OCI-LY1 (cell line): ENCODE measurements around the gene ATP11B.

Experiments used
- H2AFZ ChIP-seq: fragments of 200-600 bp; sonication (generic), shearing (Covaris generic); 2 replicates; pipeline ENCODE4 v1.6.0; 2014; ENCODE audit warnings: antibody characterized with exemption, mild to moderate bottlenecking, low read length
- H3F3A ChIP-seq: fragments of 200-600 bp; sonication (generic), shearing (Covaris generic); 2 replicates; pipeline ENCODE4 v1.6.0; 2014; ENCODE audit warnings: mild to moderate bottlenecking, antibody characterized with exemption, low read length, moderate library complexity; ENCODE audit not compliant: insufficient read depth
- H3K27ac ChIP-seq: fragments of 200-600 bp; sonication (generic); 2 replicates; pipeline ENCODE4 v1.5.1; 2014; ENCODE audit warnings: low read length, mixed run types, mild to moderate bottlenecking, low read depth; ENCODE audit not compliant: poor library complexity, severe bottlenecking
- H3K27me3 ChIP-seq: fragments of 200-600 bp; sonication (generic); 2 replicates; pipeline ENCODE4 v1.6.0; 2014; ENCODE audit warnings: antibody characterized with exemption, mild to moderate bottlenecking, low read length, moderate library complexity; ENCODE audit not compliant: insufficient read depth
- H3K36me3 ChIP-seq: fragments of 200-600 bp; sonication (generic); 2 replicates; pipeline ENCODE4 v1.6.1; 2014; ENCODE audit warnings: mild to moderate bottlenecking, antibody characterized with exemption, low read length, moderate library complexity, mixed read lengths; ENCODE audit not compliant: insufficient read depth
- H3K4me1 ChIP-seq: fragments of 200-600 bp; sonication (generic); 2 replicates; pipeline ENCODE4 v1.5.1; 2014; ENCODE audit warnings: mild to moderate bottlenecking, low read length, moderate library complexity; ENCODE audit not compliant: insufficient read depth, severe bottlenecking
- H3K4me2 ChIP-seq: fragments of 200-600 bp; sonication (generic), shearing (Covaris generic); 2 replicates; pipeline ENCODE4 v1.6.1; 2014; ENCODE audit warnings: low read length
- H3K4me3 ChIP-seq: fragments of 200-600 bp; sonication (generic); 2 replicates; pipeline ENCODE4 v1.5.1; 2014; ENCODE audit warnings: low read length, low read depth, mild to moderate bottlenecking, mixed read lengths; ENCODE audit not compliant: poor library complexity, severe bottlenecking
- H3K79me2 ChIP-seq: fragments of 200-600 bp; shearing (Covaris generic); 2 replicates; pipeline ENCODE4 v1.6.1; 2016; ENCODE audit warnings: mixed run types, low read length, mixed read lengths; ENCODE audit not compliant: insufficient read depth
- H3K9ac ChIP-seq: fragments of 200-600 bp; sonication (generic), shearing (Covaris generic); 2 replicates; pipeline ENCODE4 v1.6.1; 2014; ENCODE audit warnings: mild to moderate bottlenecking, low read length, mixed read lengths
- H3K9me2 ChIP-seq: fragments of 200-600 bp; sonication (generic), shearing (Covaris generic); 2 replicates; pipeline ENCODE4 v1.6.1; 2014; ENCODE audit warnings: low read depth, mild to moderate bottlenecking, low read length, mixed read lengths
- H3K9me3 ChIP-seq: fragments of 200-600 bp; shearing (Covaris generic); 2 replicates; pipeline ENCODE4 v1.6.1; 2014; ENCODE audit warnings: low read length, mixed read lengths
- H4K20me1 ChIP-seq: fragments of 200-600 bp; sonication (generic), shearing (Covaris generic); 2 replicates; pipeline ENCODE4 v1.6.0; 2016; ENCODE audit warnings: mild to moderate bottlenecking, low read length; ENCODE audit not compliant: insufficient read depth
- CTCF ChIP-seq: fragments of 200-600 bp; sonication (generic), shearing (Covaris generic); IDR thresholded peaks from 2 replicates; pipeline ENCODE4 v1.5.1; 2017; ENCODE audit warnings: mild to moderate bottlenecking, antibody characterized with exemption, low read length, moderate library complexity, mixed read lengths
- EZH2 ChIP-seq: fragments of 200-600 bp; sonication (generic), shearing (Covaris generic); IDR thresholded peaks from 2 replicates; pipeline ENCODE4 v1.8.0; 2017; ENCODE audit warnings: borderline replicate concordance, mixed run types, mild to moderate bottlenecking, antibody characterized with exemption, low read length, moderate library complexity, mixed read lengths

The ATP11B gene

GRCh38 chr3:182765287-182765686 is 28.0 kb upstream of the ATP11B start:
- Histone ChIP-seq H3F3A (no peaks in the 10 kb centered on the region), H3K4me3 (no peak overlapping the region), H3K4me2 (no peak overlapping the region), H2AFZ (no peak overlapping the region), H3K36me3 (no peaks in the 10 kb centered on the region), H3K27ac (no peak overlapping the region), H3K27me3 (0 out of 2 replicates have a peak, but pooled peaks cover 6% of the 10 kb centered on the region), H3K9me3 (no peaks in the 10 kb centered on the region), H4K20me1 (no peaks in the 10 kb centered on the region), H3K79me2 (no peaks in the 10 kb centered on the region), H3K9ac (no peak overlapping the region), H3K4me1 (no peaks in the 10 kb centered on the region), H3K9me2 (no peaks in the 10 kb centered on the region)
- no peak for TF ChIP-seq CTCF
- no peak for TF ChIP-seq EZH2

- Histone ChIP-seq H3K36me3 (no peaks in the 10 kb centered on the region), H3K4me2 (no peak overlapping the region), H4K20me1 (no peaks in the 10 kb centered on the region), H2AFZ (no peak overlapping the region), H3K79me2 (no peaks in the 10 kb centered on the region), H3K27me3 (0 out of 2 replicates have a peak, but pooled peaks cover 6% of the 10 kb centered on the region), H3F3A (no peaks in the 10 kb centered on the region), H3K9me3 (no peaks in the 10 kb centered on the region), H3K9me2 (no peaks in the 10 kb centered on the region), H3K4me1 (no peaks in the 10 kb centered on the region), H3K4me3 (no peak overlapping the region), H3K9ac (no peak overlapping the region), H3K27ac (no peak overlapping the region)
- TF ChIP-seq CTCF (no peak), EZH2 (no peak)
Observed at GRCh38 chr3:182766099-182766498, 27.2 kb upstream of the ATP11B start.

GRCh38 chr3:182768413-182768812 is 24.9 kb upstream of the ATP11B start:
- H3K4me1 ChIP-seq = no peaks in the 10 kb centered on the region
- no peak overlapping the region for H2AFZ ChIP-seq
- no peaks in the 10 kb centered on the region for H4K20me1 ChIP-seq

More at GRCh38 chr3:182768413-182768812, 24.9 kb upstream of the ATP11B start:
- Histone ChIP-seq H3K9ac (no peak overlapping the region), H3K4me3 (no peak overlapping the region), H3K9me2 (no peaks in the 10 kb centered on the region), H3K9me3 (no peaks in the 10 kb centered on the region), H3K36me3 (no peaks in the 10 kb centered on the region), H3F3A (no peaks in the 10 kb centered on the region), H3K27me3 (0 out of 2 replicates have a peak, but pooled peaks cover 6% of the 10 kb centered on the region), H3K79me2 (no peaks in the 10 kb centered on the region), H3K4me2 (no peak overlapping the region), H3K27ac (no peak overlapping the region)
- no peak for TF ChIP-seq EZH2
- TF ChIP-seq CTCF = no peak
